BE2C (cell line): ENCODE measurements around the gene CARD10.

ENCODE experiments used
- DNase-seq: peaks from one replicate; pipeline ENCODE4 v3.0.0-alpha.2; 2020
- H3K27me3 ChIP-seq: fragments of 250-450 bp; sonication (Bioruptor Pico); 2 replicates; pipeline ENCODE4 v1.5.1; 2020; ENCODE audit warnings: mild to moderate bottlenecking
- H3K36me3 ChIP-seq: fragments of 250-450 bp; sonication (Bioruptor Pico); 2 replicates; pipeline ENCODE4 v1.5.1; 2020; ENCODE audit warnings: mild to moderate bottlenecking
- H3K4me1 ChIP-seq: fragments of 250-450 bp; sonication (Bioruptor Pico); 2 replicates; pipeline ENCODE4 v1.5.1; 2020
- H3K4me3 ChIP-seq: 2 replicates; pipeline ENCODE4 v1.5.1; 2011; ENCODE audit warnings: low read depth, low read length
- H3K9me3 ChIP-seq: fragments of 250-450 bp; sonication (Bioruptor Pico); 2 replicates; pipeline ENCODE4 v1.5.1; 2020
- CTCF ChIP-seq: IDR thresholded peaks from 2 replicates; pipeline ENCODE4 v1.5.1; 2012; ENCODE audit warnings: mild to moderate bottlenecking, low read depth, low read length

CARD10 gene

GRCh38 chr22:37566329-37566837 is 47.2 kb upstream of the CARD10 start:
- Histone ChIP-seq H3K27me3 (peaks cover 6% of the 10 kb centered on the region), H3K9me3 (no peaks in the 10 kb centered on the region), H3K36me3 (no peaks in the 10 kb centered on the region), H3K4me1 (no peaks in the 10 kb centered on the region; the same call in 1 of the 2 replicates), H3K4me3 (no peak overlapping the region)
- no peak for TF ChIP-seq CTCF
- no peak for DNase-seq

DNA sequence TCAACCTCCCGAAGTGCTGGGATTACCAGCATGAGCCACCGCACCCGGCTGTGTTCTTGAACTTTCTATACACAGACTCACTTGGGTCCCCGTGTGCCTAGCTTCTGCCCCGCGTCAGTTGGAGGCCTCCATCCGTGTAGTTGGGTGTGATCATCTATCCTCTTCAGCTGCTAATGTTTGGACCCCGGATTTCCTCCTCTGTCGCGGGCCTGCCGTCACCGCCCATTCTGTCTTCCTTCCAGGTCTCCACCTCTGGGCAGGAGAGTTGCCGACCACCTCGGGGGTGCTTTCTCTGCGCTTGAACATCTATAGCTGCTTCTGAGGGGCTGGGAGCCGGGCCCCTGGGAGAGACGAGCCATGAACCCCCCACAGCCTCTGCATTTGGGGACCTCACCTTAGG is 46.6 kb upstream of the CARD10 start:
- TF ChIP-seq CTCF, result no peak
- no peak for DNase-seq
- no peaks in the 10 kb centered on the region; the same call in 1 of the 2 replicates for H3K4me1 ChIP-seq

GRCh38 chr22:37564111-37564711 is 45.0 kb upstream of the CARD10 start:
- Histone ChIP-seq H3K36me3 (no peaks in the 10 kb centered on the region), H3K4me3 (no peak overlapping the region), H3K4me1 (no peaks in the 10 kb centered on the region; the same call in 1 of the 2 replicates), H3K9me3 (no peaks in the 10 kb centered on the region), H3K27me3 (peaks cover 22% of the 10 kb centered on the region)
- no peak for DNase-seq
- no peak for TF ChIP-seq CTCF

More for the DNA sequence above, 46.6 kb upstream of the CARD10 start:
- Histone ChIP-seq H3K4me3 (no peak overlapping the region), H3K27me3 (peaks cover 12% of the 10 kb centered on the region), H3K36me3 (no peaks in the 10 kb centered on the region), H3K9me3 (no peaks in the 10 kb centered on the region)

- no peak for DNase-seq
- Histone ChIP-seq H3K4me3 (no peak overlapping the region), H3K27me3 (peaks cover 22% of the 10 kb centered on the region), H3K9me3 (no peaks in the 10 kb centered on the region), H3K4me1 (no peaks in the 10 kb centered on the region; the same call in 1 of the 2 replicates), H3K36me3 (no peaks in the 10 kb centered on the region)
- no peak for TF ChIP-seq CTCF
Observed at GRCh38 chr22:37563153-37564081, 44.2 kb upstream of the CARD10 start.

DNA sequence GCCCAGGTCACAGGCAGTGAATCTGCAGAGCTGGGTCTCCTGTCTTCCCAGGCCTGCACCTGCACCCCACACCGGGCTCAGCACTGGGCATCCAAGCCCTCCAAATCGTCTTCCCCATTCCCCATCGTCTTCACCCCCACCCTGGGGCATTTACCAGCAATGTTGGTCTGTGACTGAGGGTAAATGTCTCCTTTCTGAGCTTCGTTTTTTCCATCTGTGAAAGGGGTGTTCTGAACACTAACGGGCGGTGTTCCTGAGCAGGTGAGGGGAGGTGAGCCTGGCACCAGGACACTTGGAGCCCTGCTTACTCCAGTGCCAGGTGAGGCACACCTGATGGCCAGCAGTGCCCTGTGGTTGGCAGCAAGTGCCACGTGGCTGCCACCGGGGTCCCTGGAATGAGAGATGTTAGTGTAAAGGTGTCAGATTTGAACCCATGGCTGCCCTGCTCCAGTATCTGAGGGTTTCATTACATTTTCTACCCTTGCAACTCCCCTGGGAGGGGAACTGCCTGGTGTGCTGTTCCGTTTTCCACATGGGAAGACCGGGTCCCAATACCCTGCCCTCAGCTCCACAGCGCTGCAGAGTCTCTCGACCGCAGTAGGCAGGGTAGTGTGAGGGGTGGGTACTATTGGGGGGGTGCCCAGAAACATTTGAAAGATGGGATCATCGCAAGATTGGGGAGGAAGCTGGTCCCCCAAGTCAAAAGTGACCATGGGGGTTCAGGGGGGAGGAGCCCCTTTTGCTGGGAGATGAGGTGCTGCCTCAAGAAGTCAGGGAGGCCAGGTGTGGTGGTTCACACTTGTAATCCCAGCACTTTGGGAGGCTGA is 43.0 kb upstream of the CARD10 start:
- DNase-seq, result no peak
- no peaks in the 10 kb centered on the region for H3K36me3 ChIP-seq
- TF ChIP-seq CTCF, result no peak
- H3K27me3 ChIP-seq, result peaks cover 22% of the 10 kb centered on the region
- no peaks in the 10 kb centered on the region for H3K9me3 ChIP-seq
- H3K4me1 ChIP-seq, result no peaks in the 10 kb centered on the region; the same call in 1 of the 2 replicates
- no peak overlapping the region for H3K4me3 ChIP-seq
